Upper lobe of left lung (tissue), 6 donors: Measurements from ENCODE around the gene DNAH10. TPM values are rescaled to one million over a fixed set of nuclear protein-coding genes. Genes with fewer than 3 reads are reported as not detected.

Experiments
- ATAC-seq, 2 donors: fragments of 200-7000 bp; cut with Tn5 transposase; one replicate each; pipeline ENCODE4 v1.9.1; 2022; ENCODE audit warnings: mild to moderate bottlenecking in 2 of 2, moderate library complexity in 2 of 2; ENCODE audit not compliant: low FRiP score in 2 of 2
- DNase-seq, 2 donors: peaks; one replicate each; pipeline ENCODE4 v3.0.0-alpha.2; 2019 to 2020
- H3K27ac ChIP-seq, 4 donors: fragments of 200-600 bp; sonication (generic); one replicate each; pipeline ENCODE4 v1.5.1; 2016 to 2019
- H3K27me3 ChIP-seq, 4 donors: fragments of 200-600 bp; sonication (generic); one replicate each; pipeline ENCODE4 v1.5.1; 2017 to 2019
- H3K36me3 ChIP-seq, 4 donors: fragments of 200-600 bp; sonication (generic); one replicate each; pipeline ENCODE4 v1.5.1; 2016 to 2019
- H3K4me1 ChIP-seq, 4 donors: fragments of 200-600 bp; sonication (generic); one replicate each; pipeline ENCODE4 v1.5.1; 2018 to 2019
- H3K4me3 ChIP-seq, 4 donors: fragments of 200-600 bp; sonication (generic); one replicate each; pipeline ENCODE4 v1.5.1; 2017 to 2019; ENCODE audit warnings: mild to moderate bottlenecking in 2 of 4, moderate library complexity in 1 of 4
- H3K9me3 ChIP-seq, 4 donors: fragments of 200-600 bp; sonication (generic); one replicate each; pipeline ENCODE4 v1.5.1; 2018 to 2019
- EP300 ChIP-seq, 4 donors: sonication (generic); formaldehyde crosslinking; IDR thresholded peaks; one replicate each; pipeline ENCODE4 v1.5.1; 2017; ENCODE audit warnings: antibody characterized with exemption in 4 of 4, control low read depth in 2 of 4
- POLR2A ChIP-seq, 4 donors: fragments of 450-650 bp; IDR thresholded peaks; one replicate each; pipeline ENCODE4 v1.5.1; 2016 to 2017; ENCODE audit warnings: antibody characterized with exemption in 4 of 4, mild to moderate bottlenecking in 2 of 4
- POLR2AphosphoS5 ChIP-seq, 2 donors: sonication (generic); formaldehyde crosslinking; IDR thresholded peaks; one replicate each; pipeline ENCODE4 v1.5.1; 2017; ENCODE audit warnings: antibody characterized with exemption in 2 of 2
- WGBS, 2 donors: methylation state at CpG; one replicate each; pipeline ENCODE4 v1.1.5; 2017 to 2018; 5-methylcytosine and 5-hydroxymethylcytosine counted together
- total RNA-seq, 6 donors: library from RNA; depleted of rRNA in 4 of 6; stranded (reverse); fragments of >200 nt in 4 of 6; gene quantifications; one replicate each; pipeline versions ENCODE4 v1.1.0 to v1.2.1, GENCODE V29; 2016 to 2021
- TF ChIP-seq, protein P1 (sequence below), 6 experiments: fragments of 450-650 bp in 4 of 6; fragments of 200-600 bp in 2 of 6; sonication (generic) in 2 of 6; IDR thresholded peaks; one replicate each; pipeline ENCODE4 v1.5.1; 2016 to 2019; ENCODE audit warnings: antibody characterized with exemption in 6 of 6
- donor health status: DM: no; HTN: no; CAD: no; lungs with moderate emphysema.
- donor health status: DM: no; HTN: yes; CAD: no; lungs with severe emphysema.

Gene DNAH10
- total RNA-seq, 6 donors from 2014 or later = 0.31 to 46.0 (median 8.3) TPM

DNA sequence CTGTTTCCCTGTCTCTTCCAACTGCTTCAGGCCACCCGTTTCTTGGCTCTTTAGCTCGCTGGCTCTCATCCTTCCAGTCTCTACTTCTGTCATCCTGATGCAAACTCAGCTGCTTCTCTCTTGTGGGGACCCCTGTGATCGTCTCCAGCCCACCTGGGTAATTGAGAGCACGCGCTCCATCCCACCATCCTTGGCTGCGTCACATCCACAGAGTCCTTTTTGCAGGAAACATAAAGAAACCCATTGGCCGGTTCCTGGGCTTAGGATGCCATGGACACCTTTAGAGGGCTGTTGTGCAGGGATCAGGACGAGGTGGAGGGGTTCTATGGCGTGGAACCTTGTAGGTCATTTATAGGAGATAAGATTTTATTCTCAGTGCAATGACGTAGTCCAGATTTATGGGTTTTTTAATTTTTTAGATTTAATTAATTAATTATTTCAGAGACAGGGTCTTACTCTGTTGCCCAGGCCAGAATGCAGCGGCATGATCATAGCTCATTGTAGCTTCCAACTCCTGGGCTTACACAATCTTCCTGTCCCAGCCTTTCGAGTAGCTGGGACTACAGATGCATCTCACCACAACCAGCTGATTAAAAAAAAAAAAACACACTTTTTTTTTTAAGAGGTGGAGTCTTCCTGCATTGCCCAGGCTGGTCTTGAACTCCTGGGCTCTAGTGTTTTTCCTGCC is 127.9 kb downstream of the DNAH10 start:
- Histone ChIP-seq H3K9me3 (no peaks in the 10 kb centered on the region), H3K4me1 (no peaks in the 10 kb centered on the region), H3K36me3 (no peaks in the 10 kb centered on the region), H3K4me3 (no peak overlapping the region), H3K27ac (no peak overlapping the region), H3K27me3 (no peaks in the 10 kb centered on the region)
- WGBS, 2 donors = 77 to 79% methylated on average over 12 of the region's 12 CpGs
- no peak for DNase-seq
- ATAC-seq = no peak
- TF ChIP-seq, protein P1, sequence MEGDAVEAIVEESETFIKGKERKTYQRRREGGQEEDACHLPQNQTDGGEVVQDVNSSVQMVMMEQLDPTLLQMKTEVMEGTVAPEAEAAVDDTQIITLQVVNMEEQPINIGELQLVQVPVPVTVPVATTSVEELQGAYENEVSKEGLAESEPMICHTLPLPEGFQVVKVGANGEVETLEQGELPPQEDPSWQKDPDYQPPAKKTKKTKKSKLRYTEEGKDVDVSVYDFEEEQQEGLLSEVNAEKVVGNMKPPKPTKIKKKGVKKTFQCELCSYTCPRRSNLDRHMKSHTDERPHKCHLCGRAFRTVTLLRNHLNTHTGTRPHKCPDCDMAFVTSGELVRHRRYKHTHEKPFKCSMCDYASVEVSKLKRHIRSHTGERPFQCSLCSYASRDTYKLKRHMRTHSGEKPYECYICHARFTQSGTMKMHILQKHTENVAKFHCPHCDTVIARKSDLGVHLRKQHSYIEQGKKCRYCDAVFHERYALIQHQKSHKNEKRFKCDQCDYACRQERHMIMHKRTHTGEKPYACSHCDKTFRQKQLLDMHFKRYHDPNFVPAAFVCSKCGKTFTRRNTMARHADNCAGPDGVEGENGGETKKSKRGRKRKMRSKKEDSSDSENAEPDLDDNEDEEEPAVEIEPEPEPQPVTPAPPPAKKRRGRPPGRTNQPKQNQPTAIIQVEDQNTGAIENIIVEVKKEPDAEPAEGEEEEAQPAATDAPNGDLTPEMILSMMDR (IDR thresholded peaks at IDR 0.05) = no peak
- TF ChIP-seq EP300 (IDR thresholded peaks at IDR 0.05) (no peak), POLR2A (IDR thresholded peaks at IDR 0.05) (no peak), POLR2AphosphoS5 (IDR thresholded peaks at IDR 0.05) (no peak)

GRCh38 chr12:123890536-123890902 is 128.4 kb downstream of the DNAH10 start:
- DNase-seq (no peak), ATAC-seq (no peak)
- no peak for TF ChIP-seq POLR2AphosphoS5 (IDR thresholded peaks at IDR 0.05)
- no peak for TF ChIP-seq POLR2A (IDR thresholded peaks at IDR 0.05)
- TF ChIP-seq, protein P1 (IDR thresholded peaks at IDR 0.05) = no peak
- no peak for TF ChIP-seq EP300 (IDR thresholded peaks at IDR 0.05)
- no peaks in the 10 kb centered on the region for H3K36me3 ChIP-seq
- H3K4me1 ChIP-seq = no peaks in the 10 kb centered on the region
- WGBS, 2 donors = 63 to 66% methylated on average over 10 of the region's 10 CpGs
- no peaks in the 10 kb centered on the region for H3K9me3 ChIP-seq
- no peak overlapping the region for H3K27ac ChIP-seq
- H3K27me3 ChIP-seq = no peaks in the 10 kb centered on the region
- no peak overlapping the region for H3K4me3 ChIP-seq

DNA sequence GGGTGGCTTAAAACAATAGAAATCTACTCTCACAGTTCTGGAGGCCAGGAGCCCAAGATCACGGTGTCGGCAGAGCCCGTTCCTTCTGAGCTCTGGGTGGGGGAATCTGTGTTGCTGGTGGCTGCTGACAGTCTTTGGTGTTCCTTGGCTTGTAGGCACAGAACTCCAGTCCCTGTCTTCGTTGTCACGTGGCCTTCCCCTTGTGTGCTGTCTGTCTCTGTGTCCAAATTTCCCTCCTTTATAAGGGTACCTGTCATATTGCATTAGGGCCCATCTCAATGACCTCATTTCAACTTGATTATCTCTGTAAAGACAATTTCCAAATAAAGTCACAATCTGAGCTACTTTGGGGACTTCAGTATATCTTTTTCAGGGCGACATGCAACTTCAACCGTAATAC is 128.9 kb downstream of the DNAH10 start:
- no peak overlapping the region for H3K4me3 ChIP-seq
- no peak overlapping the region for H3K27ac ChIP-seq
- no peaks in the 10 kb centered on the region for H3K27me3 ChIP-seq
- no peaks in the 10 kb centered on the region for H3K36me3 ChIP-seq
- DNase-seq (no peak), ATAC-seq (no peak)
- no peak for TF ChIP-seq POLR2AphosphoS5 (IDR thresholded peaks at IDR 0.05)
- no peak for TF ChIP-seq EP300 (IDR thresholded peaks at IDR 0.05)
- TF ChIP-seq POLR2A (IDR thresholded peaks at IDR 0.05) = no peak
- TF ChIP-seq, protein P1 (IDR thresholded peaks at IDR 0.05) = no peak
- H3K9me3 ChIP-seq = no peaks in the 10 kb centered on the region
- no peaks in the 10 kb centered on the region for H3K4me1 ChIP-seq
- 85 to 88% methylated on average over 4 to 7 of the region's 7 CpGs for WGBS, 2 donors

GRCh38 chr12:123891516-123892179 is 129.5 kb downstream of the DNAH10 start:
- WGBS, 2 donors = 65 to 76% methylated on average over 15 of the region's 15 CpGs
- no peak for TF ChIP-seq EP300 (IDR thresholded peaks at IDR 0.05)
- TF ChIP-seq POLR2A (IDR thresholded peaks at IDR 0.05) = no peak
- DNase-seq (no peak), ATAC-seq (no peak)
- no peaks in the 10 kb centered on the region for H3K36me3 ChIP-seq
- no peak overlapping the region for H3K27ac ChIP-seq
- H3K4me1 ChIP-seq = no peaks in the 10 kb centered on the region
- H3K9me3 ChIP-seq = no peaks in the 10 kb centered on the region
- H3K4me3 ChIP-seq = no peak overlapping the region
- H3K27me3 ChIP-seq = no peaks in the 10 kb centered on the region

GRCh38 chr12:123892180-123892559 is 130.1 kb downstream of the DNAH10 start:
- no peaks in the 10 kb centered on the region for H3K27me3 ChIP-seq
- no peaks in the 10 kb centered on the region for H3K4me1 ChIP-seq
- no peak overlapping the region for H3K27ac ChIP-seq
- no peak for DNase-seq
- H3K36me3 ChIP-seq = no peaks in the 10 kb centered on the region
- TF ChIP-seq POLR2AphosphoS5 (IDR thresholded peaks at IDR 0.05) = no peak
- TF ChIP-seq, protein P1 (IDR thresholded peaks at IDR 0.05) = no peak
- no peak for TF ChIP-seq EP300 (IDR thresholded peaks at IDR 0.05)
- no peak for TF ChIP-seq POLR2A (IDR thresholded peaks at IDR 0.05)
- ATAC-seq = no peak
- H3K9me3 ChIP-seq = no peaks in the 10 kb centered on the region
- 84 to 93% methylated on average over 9 of the region's 9 CpGs for WGBS, 2 donors
- no peak overlapping the region for H3K4me3 ChIP-seq
